Astrocyte of the spinal cord (primary cell): ENCODE results near the gene OPCML.

Experiments used
- DNase-seq: peaks from one replicate; pipeline ENCODE4 v3.0.0; 2011; ENCODE audit warnings: low read depth, low spot score
- H3K4me3 ChIP-seq: 2 replicates; pipeline ENCODE4 v1.5.1; 2011; ENCODE audit warnings: low read depth, mild to moderate bottlenecking, low read length, moderate library complexity
- in situ Hi-C: cut with HindIII; loops from 2 replicates; pipeline ENCODE4 v1.10.0; 2017; ENCODE audit warnings: low sequenced_read_pairs
- TF ChIP-seq, protein P1 (sequence below): IDR thresholded peaks from 2 replicates; pipeline ENCODE4 v1.5.1; 2012; ENCODE audit warnings: low read depth, mild to moderate bottlenecking, low read length, inconsistent platforms

Gene OPCML

DNA sequence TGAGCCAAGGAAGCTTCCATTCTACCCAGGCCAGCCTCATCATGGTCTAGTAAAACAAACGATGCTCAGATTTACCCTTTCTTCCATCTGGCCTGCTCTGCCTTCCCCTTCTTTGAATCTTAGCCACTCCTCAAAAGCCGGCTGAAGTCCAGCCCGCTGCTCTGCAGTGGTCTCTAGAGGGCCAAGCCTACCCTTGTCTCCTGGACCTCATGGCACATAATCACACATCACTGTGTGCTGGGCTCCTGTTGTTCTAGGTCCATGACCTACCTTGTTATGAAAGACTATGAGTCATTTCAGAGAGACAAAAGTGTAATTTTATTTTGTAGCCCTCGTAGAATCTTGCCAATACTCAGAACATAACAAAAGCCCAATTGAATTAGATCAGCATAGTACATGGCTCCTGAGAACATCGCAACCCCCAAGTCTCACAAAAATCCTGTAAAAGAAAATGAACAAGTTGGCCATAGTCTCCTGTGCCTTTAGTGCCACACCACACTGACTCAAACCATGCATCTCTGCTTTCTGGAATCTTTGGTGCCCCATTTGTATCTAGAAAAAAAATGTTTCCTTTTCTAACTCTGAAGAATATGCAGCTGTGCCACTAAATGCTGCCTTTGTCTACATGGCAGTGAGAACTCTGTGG lies 192.7 kb downstream of the OPCML start:
- H3K4me3 ChIP-seq = no peak overlapping the region
- DNase-seq = peak; percentile 1
- in situ Hi-C loops = no loop called here
- TF ChIP-seq, protein P1, sequence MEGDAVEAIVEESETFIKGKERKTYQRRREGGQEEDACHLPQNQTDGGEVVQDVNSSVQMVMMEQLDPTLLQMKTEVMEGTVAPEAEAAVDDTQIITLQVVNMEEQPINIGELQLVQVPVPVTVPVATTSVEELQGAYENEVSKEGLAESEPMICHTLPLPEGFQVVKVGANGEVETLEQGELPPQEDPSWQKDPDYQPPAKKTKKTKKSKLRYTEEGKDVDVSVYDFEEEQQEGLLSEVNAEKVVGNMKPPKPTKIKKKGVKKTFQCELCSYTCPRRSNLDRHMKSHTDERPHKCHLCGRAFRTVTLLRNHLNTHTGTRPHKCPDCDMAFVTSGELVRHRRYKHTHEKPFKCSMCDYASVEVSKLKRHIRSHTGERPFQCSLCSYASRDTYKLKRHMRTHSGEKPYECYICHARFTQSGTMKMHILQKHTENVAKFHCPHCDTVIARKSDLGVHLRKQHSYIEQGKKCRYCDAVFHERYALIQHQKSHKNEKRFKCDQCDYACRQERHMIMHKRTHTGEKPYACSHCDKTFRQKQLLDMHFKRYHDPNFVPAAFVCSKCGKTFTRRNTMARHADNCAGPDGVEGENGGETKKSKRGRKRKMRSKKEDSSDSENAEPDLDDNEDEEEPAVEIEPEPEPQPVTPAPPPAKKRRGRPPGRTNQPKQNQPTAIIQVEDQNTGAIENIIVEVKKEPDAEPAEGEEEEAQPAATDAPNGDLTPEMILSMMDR = no peak

DNA sequence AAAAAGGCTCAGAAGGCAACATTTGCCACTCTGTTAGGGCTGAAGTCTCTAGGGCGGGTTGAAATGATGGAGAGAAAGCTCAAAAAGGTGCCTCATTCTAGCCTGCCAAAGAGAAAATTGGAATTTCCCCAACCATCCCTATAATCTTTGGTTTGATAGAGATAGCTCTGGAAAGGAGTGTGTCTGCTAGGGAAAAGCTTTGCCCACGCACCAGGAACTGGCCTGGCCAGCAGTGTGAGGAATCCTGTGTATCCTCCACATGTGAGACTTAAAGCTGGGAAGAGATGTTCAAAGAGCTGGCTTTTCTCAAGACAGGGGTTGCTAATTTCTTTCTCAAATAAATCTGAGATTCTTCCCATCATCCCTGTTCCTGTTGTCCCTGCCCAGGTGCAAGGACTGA lies 193.7 kb downstream of the OPCML start:
- TF ChIP-seq, protein P1 = no peak
- in situ Hi-C loops = no loop called here

DNA sequence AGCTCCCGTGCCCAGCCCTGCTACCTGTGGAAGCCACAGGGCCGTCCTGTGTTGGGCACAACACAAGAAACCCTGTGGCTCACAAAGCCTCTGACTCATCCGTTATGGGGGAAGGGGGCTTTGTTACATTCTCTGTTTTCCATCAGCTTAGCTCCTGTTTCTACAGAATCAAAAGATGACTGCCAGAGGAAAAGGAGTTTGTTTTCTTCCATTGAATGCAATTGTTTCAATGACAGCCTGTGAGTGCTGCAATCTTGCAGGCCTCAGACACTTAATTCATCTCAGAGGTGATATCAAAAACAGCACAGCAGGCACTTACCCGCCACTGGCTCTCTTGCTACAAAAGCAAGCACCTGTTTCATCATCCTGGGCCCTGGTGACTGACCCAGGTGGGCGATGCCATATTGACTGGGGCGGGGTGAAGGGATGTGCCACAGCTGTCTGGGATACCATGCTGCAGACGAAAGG lies 194.3 kb downstream of the OPCML start:
- no peak for DNase-seq
- no peak overlapping the region for H3K4me3 ChIP-seq
- in situ Hi-C loops = no loop called here
- TF ChIP-seq, protein P1 = no peak

More for the DNA sequence above, 193.7 kb downstream of the OPCML start:
- DNase-seq = no peak
- no peak overlapping the region for H3K4me3 ChIP-seq

DNA sequence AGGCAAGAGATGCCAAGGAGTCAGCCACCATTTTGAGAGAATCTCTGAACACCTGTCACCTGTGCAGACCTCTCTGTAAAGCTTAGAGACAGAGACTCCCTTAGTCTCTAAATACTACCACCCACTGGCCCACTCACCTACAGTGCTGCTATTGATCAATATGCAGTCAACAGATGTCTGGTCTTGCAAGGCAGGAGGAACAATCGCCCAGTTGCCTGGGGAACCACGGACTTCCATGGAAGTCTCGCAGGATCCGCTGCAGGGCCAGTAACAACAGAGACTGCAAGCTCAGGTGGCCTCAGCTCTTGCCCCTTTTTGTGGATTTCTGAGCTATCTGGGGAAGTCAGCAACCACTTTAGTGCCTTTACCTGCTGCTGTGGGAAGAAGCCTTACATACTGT lies 195.1 kb downstream of the OPCML start:
- in situ Hi-C loops = no loop called here
- TF ChIP-seq, protein P1 = no peak
- DNase-seq = no peak
- H3K4me3 ChIP-seq = no peak overlapping the region

DNA sequence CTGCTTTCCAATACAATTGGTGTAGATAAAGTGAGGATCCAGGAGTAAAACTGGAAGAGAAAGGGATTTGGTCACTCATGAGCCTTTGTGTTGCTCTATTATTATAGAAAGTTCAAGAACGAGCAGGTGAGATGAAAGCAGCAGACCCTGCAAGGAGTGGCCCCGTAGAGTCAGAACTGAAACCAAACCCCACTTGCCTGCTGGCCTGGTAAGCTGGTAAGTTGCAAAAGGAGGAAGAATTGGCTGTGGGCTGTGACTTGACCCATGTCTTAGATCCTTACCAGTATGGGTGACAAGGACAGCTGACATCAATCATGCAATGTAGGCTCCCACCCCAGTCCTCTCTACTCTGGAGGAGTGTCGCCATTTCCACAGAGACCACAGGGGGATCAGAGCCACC lies 201.3 kb downstream of the OPCML start:
- TF ChIP-seq, protein P1 = no peak
- in situ Hi-C loops = no loop called here
- DNase-seq = no peak
- H3K4me3 ChIP-seq = no peak overlapping the region

DNA sequence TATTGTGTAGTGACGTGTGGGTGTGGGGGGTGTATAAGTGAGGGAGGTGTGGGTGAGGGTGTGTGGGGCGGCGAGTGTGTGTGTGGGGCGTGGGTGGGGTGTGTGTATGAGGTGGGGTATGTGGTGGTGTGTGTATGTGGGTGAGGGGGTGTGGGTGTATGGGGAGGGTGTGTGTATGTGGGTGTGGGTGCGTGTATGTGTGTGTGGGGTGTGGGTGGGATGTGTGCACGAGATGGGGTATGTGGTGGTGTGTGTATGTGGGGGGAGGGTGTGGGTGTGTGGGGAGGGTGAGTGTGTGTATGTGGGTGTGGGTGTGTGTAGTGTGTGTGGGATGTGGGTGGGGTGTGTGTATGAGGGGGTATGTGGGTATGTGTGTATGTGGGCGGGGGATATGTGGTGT lies 205.5 kb downstream of the OPCML start:
- TF ChIP-seq, protein P1 = no peak
- H3K4me3 ChIP-seq = no peak overlapping the region
- no peak for DNase-seq
- in situ Hi-C loops = no loop called here
